Fibroblast of the aortic adventitia (primary cell): Measurements from ENCODE around the gene GLYAT. TPM values are rescaled to one million over a fixed set of nuclear protein-coding genes. Genes with fewer than 3 reads are reported as not detected.
"Not testable (repeated sequence)": the region's sequence is repeated elsewhere in the genome, so short reads cannot be mapped to it uniquely, and the experiment has no call there.

Experiments
- DNase-seq: peaks from one replicate; pipeline ENCODE4 v3.0.0-alpha.2; 2010; ENCODE audit warnings: low read depth
- H3K4me3 ChIP-seq: 2 replicates; pipeline ENCODE4 v1.5.1; 2011; ENCODE audit warnings: low read depth, mild to moderate bottlenecking, control low read depth, low read length, moderate library complexity
- CTCF ChIP-seq: IDR thresholded peaks from 2 replicates; pipeline ENCODE4 v1.5.1; 2011; ENCODE audit warnings: mild to moderate bottlenecking, low read length, control low read depth, inconsistent platforms; ENCODE audit not compliant: insufficient read depth
- total RNA-seq: library from RNA; depleted of rRNA; stranded (reverse); fragments of >200 nt; gene quantifications from 2 replicates; pipeline ENCODE4 v1.2.3, GENCODE V29; 2012; ENCODE audit warnings: low replicate concordance

GLYAT gene
- total RNA-seq, 1 donor: not detected

GRCh38 chr11:58711832-58712231 lies 19.9 kb downstream of the GLYAT start:
- no peak for TF ChIP-seq CTCF
- H3K4me3 ChIP-seq: no peak overlapping the region
- no peak for DNase-seq

GRCh38 chr11:58707767-58708166 lies 24.0 kb downstream of the GLYAT start:
- no peak for TF ChIP-seq CTCF
- H3K4me3 ChIP-seq: no peak overlapping the region

GRCh38 chr11:58696825-58697224 lies 34.9 kb downstream of the GLYAT start:
- not testable (repeated sequence) for DNase-seq, H3K4me3 ChIP-seq

More at GRCh38 chr11:58707767-58708166, 24.0 kb downstream of the GLYAT start:
- no peak for DNase-seq

GRCh38 chr11:58693026-58693425 lies 38.7 kb downstream of the GLYAT start:
- no peak for DNase-seq
- no peak overlapping the region for H3K4me3 ChIP-seq
- TF ChIP-seq CTCF: no peak

- no peak overlapping the region for H3K4me3 ChIP-seq
- DNase-seq: no peak
- TF ChIP-seq CTCF: no peak
Measured at GRCh38 chr11:58691675-58692074, 40.1 kb downstream of the GLYAT start.

- no peak for TF ChIP-seq CTCF
- no peak overlapping the region for H3K4me3 ChIP-seq
- no peak for DNase-seq
Measured at GRCh38 chr11:58688789-58689503, 42.8 kb downstream of the GLYAT start.

GRCh38 chr11:58685973-58686722 lies 45.6 kb downstream of the GLYAT start:
- no peak for TF ChIP-seq CTCF
- no peak for DNase-seq
- H3K4me3 ChIP-seq: no peak overlapping the region

GRCh38 chr11:58682660-58683059 lies 49.1 kb downstream of the GLYAT start:
- not testable (repeated sequence) for H3K4me3 ChIP-seq

GRCh38 chr11:58677536-58677935 lies 54.2 kb downstream of the GLYAT start:
- not testable (repeated sequence) for H3K4me3 ChIP-seq, DNase-seq

More at GRCh38 chr11:58682660-58683059, 49.1 kb downstream of the GLYAT start:
- not testable (repeated sequence) for DNase-seq
